HepG2 (cell line): ENCODE data around the gene NUP93. TPM values are rescaled to one million over a fixed set of nuclear protein-coding genes. Genes with fewer than 3 reads are reported as not detected.

Experiments
- CREB1 ChIP-seq, 2 experiments: fragments of 450-650 bp in 1 of 2; IDR thresholded peaks; 2 replicates each; pipeline ENCODE4 v1.6.1; 2016 to 2017; ENCODE audit warnings: control low read depth in 1 of 2, mild to moderate bottlenecking in 1 of 2, missing compliant biosample characterization in 1 of 2, missing genetic modification characterization in 1 of 2
- FOXO1 ChIP-seq: sonication (generic); formaldehyde crosslinking; IDR thresholded peaks from 2 replicates; pipeline ENCODE4 v1.4.0; 2020; ENCODE audit warnings: missing genetic modification reagents
- MAX ChIP-seq: IDR thresholded peaks from 2 replicates; pipeline ENCODE4 v1.6.1; 2012; ENCODE audit warnings: inconsistent platforms
- YEATS2 ChIP-seq: sonication (generic); formaldehyde crosslinking; IDR thresholded peaks from 2 replicates; pipeline ENCODE4 v1.4.0; 2020; ENCODE audit warnings: missing genetic modification reagents, borderline replicate concordance
- ZBTB42 ChIP-seq: sonication (generic); formaldehyde crosslinking; IDR thresholded peaks from 2 replicates; pipeline ENCODE4 v1.5.0; 2020; ENCODE audit warnings: mild to moderate bottlenecking, missing genetic modification reagents
- ZNF724P ChIP-seq: sonication (generic); formaldehyde crosslinking; IDR thresholded peaks from 2 replicates; pipeline ENCODE4 v1.8.0; 2022; ENCODE audit warnings: missing genetic modification reagents, borderline replicate concordance
- ZNF772 ChIP-seq: sonication (generic); formaldehyde crosslinking; IDR thresholded peaks from 2 replicates; pipeline ENCODE4 v1.5.0; 2020; ENCODE audit warnings: mild to moderate bottlenecking, missing genetic modification reagents
- polyA plus RNA-seq, 8 experiments: library from polyadenylated mRNA; depleted of rRNA in 3 of 8; stranded (reverse) in 7 of 8; unstranded in 1 of 8; fragments of >200 nt; fragmentation: Illumina TruSeq in 4 of 8; extraction: Trizol in 4 of 8; gene quantifications; 2 replicates each; pipeline versions ENCODE4 v1.2.1 to v1.2.3, GENCODE V29; 2011 to 2016; ENCODE audit warnings: low read depth in 4 of 8, missing spikeins in 1 of 8, mixed read lengths in 1 of 8; ENCODE audit not compliant: insufficient read depth in 1 of 8
- total RNA-seq, 5 experiments: library from RNA; depleted of rRNA; stranded (reverse); fragments of >200 nt; fragmentation: Illumina TruSeq; extraction: Trizol; gene quantifications; 2 replicates each; pipeline ENCODE4 v1.2.3, GENCODE V29; 2016; ENCODE audit warnings: low read depth in 1 of 5
- TF ChIP-seq, protein P1 (sequence below): fragments of 450-650 bp; IDR thresholded peaks from 2 replicates; pipeline ENCODE4 v1.6.1; 2017; ENCODE audit warnings: mild to moderate bottlenecking
- TF ChIP-seq, protein P2 (sequence below): IDR thresholded peaks from 2 replicates; pipeline ENCODE4 v1.6.1; 2012; ENCODE audit warnings: low read length, improper control_type of control experiment
- TF ChIP-seq, protein P3 (sequence below): sonication (generic); formaldehyde crosslinking; IDR thresholded peaks from 2 replicates; pipeline ENCODE4 v1.4.0; 2020; ENCODE audit warnings: missing genetic modification reagents, mild to moderate bottlenecking, borderline replicate concordance
- TF ChIP-seq, protein P4 (sequence below): sonication (generic); formaldehyde crosslinking; IDR thresholded peaks from 2 replicates; pipeline ENCODE4 v1.4.0; 2020; ENCODE audit warnings: mild to moderate bottlenecking, missing genetic modification reagents

The NUP93 gene
- total and polyA plus RNA-seq, 2 of the 13 experiments (the other 11 are each of a cell fraction or from before 2014, with no cell fraction given), result 58.5 to 140 TPM

GRCh38 chr16:56814537-56815432 lies 84.9 kb downstream of the NUP93 start (continued):
- TF ChIP-seq ZNF724P (CRISPR knock-in tag) (no peak), ZNF772 (CRISPR knock-in tag) (no peak), MAX (0 out of 2 replicates have a peak, but pooled peaks have one; percentile 0), FOXO1 (CRISPR knock-in tag) (peak; percentile 92; the same call in 1 of the 2 replicates), CREB1 (IDR thresholded peaks at IDR 0.05) (no peak), CREB1 (CRISPR knock-in tag; IDR thresholded peaks at IDR 0.05) (no peak; the same call in 1 of the 2 replicates), ZBTB42 (CRISPR knock-in tag) (no peak), YEATS2 (CRISPR knock-in tag) (no peak)
- TF ChIP-seq, protein P1, sequence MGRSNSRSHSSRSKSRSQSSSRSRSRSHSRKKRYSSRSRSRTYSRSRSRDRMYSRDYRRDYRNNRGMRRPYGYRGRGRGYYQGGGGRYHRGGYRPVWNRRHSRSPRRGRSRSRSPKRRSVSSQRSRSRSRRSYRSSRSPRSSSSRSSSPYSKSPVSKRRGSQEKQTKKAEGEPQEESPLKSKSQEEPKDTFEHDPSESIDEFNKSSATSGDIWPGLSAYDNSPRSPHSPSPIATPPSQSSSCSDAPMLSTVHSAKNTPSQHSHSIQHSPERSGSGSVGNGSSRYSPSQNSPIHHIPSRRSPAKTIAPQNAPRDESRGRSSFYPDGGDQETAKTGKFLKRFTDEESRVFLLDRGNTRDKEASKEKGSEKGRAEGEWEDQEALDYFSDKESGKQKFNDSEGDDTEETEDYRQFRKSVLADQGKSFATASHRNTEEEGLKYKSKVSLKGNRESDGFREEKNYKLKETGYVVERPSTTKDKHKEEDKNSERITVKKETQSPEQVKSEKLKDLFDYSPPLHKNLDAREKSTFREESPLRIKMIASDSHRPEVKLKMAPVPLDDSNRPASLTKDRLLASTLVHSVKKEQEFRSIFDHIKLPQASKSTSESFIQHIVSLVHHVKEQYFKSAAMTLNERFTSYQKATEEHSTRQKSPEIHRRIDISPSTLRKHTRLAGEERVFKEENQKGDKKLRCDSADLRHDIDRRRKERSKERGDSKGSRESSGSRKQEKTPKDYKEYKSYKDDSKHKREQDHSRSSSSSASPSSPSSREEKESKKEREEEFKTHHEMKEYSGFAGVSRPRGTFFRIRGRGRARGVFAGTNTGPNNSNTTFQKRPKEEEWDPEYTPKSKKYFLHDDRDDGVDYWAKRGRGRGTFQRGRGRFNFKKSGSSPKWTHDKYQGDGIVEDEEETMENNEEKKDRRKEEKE, result no peak
- TF ChIP-seq, protein P2, sequence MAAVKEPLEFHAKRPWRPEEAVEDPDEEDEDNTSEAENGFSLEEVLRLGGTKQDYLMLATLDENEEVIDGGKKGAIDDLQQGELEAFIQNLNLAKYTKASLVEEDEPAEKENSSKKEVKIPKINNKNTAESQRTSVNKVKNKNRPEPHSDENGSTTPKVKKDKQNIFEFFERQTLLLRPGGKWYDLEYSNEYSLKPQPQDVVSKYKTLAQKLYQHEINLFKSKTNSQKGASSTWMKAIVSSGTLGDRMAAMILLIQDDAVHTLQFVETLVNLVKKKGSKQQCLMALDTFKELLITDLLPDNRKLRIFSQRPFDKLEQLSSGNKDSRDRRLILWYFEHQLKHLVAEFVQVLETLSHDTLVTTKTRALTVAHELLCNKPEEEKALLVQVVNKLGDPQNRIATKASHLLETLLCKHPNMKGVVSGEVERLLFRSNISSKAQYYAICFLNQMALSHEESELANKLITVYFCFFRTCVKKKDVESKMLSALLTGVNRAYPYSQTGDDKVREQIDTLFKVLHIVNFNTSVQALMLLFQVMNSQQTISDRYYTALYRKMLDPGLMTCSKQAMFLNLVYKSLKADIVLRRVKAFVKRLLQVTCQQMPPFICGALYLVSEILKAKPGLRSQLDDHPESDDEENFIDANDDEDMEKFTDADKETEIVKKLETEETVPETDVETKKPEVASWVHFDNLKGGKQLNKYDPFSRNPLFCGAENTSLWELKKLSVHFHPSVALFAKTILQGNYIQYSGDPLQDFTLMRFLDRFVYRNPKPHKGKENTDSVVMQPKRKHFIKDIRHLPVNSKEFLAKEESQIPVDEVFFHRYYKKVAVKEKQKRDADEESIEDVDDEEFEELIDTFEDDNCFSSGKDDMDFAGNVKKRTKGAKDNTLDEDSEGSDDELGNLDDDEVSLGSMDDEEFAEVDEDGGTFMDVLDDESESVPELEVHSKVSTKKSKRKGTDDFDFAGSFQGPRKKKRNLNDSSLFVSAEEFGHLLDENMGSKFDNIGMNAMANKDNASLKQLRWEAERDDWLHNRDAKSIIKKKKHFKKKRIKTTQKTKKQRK, result no peak
- TF ChIP-seq, protein P3, sequence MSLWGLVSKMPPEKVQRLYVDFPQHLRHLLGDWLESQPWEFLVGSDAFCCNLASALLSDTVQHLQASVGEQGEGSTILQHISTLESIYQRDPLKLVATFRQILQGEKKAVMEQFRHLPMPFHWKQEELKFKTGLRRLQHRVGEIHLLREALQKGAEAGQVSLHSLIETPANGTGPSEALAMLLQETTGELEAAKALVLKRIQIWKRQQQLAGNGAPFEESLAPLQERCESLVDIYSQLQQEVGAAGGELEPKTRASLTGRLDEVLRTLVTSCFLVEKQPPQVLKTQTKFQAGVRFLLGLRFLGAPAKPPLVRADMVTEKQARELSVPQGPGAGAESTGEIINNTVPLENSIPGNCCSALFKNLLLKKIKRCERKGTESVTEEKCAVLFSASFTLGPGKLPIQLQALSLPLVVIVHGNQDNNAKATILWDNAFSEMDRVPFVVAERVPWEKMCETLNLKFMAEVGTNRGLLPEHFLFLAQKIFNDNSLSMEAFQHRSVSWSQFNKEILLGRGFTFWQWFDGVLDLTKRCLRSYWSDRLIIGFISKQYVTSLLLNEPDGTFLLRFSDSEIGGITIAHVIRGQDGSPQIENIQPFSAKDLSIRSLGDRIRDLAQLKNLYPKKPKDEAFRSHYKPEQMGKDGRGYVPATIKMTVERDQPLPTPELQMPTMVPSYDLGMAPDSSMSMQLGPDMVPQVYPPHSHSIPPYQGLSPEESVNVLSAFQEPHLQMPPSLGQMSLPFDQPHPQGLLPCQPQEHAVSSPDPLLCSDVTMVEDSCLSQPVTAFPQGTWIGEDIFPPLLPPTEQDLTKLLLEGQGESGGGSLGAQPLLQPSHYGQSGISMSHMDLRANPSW (CRISPR knock-in tag), result no peak
- TF ChIP-seq, protein P4, sequence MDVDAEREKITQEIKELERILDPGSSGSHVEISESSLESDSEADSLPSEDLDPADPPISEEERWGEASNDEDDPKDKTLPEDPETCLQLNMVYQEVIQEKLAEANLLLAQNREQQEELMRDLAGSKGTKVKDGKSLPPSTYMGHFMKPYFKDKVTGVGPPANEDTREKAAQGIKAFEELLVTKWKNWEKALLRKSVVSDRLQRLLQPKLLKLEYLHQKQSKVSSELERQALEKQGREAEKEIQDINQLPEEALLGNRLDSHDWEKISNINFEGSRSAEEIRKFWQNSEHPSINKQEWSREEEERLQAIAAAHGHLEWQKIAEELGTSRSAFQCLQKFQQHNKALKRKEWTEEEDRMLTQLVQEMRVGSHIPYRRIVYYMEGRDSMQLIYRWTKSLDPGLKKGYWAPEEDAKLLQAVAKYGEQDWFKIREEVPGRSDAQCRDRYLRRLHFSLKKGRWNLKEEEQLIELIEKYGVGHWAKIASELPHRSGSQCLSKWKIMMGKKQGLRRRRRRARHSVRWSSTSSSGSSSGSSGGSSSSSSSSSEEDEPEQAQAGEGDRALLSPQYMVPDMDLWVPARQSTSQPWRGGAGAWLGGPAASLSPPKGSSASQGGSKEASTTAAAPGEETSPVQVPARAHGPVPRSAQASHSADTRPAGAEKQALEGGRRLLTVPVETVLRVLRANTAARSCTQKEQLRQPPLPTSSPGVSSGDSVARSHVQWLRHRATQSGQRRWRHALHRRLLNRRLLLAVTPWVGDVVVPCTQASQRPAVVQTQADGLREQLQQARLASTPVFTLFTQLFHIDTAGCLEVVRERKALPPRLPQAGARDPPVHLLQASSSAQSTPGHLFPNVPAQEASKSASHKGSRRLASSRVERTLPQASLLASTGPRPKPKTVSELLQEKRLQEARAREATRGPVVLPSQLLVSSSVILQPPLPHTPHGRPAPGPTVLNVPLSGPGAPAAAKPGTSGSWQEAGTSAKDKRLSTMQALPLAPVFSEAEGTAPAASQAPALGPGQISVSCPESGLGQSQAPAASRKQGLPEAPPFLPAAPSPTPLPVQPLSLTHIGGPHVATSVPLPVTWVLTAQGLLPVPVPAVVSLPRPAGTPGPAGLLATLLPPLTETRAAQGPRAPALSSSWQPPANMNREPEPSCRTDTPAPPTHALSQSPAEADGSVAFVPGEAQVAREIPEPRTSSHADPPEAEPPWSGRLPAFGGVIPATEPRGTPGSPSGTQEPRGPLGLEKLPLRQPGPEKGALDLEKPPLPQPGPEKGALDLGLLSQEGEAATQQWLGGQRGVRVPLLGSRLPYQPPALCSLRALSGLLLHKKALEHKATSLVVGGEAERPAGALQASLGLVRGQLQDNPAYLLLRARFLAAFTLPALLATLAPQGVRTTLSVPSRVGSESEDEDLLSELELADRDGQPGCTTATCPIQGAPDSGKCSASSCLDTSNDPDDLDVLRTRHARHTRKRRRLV (CRISPR knock-in tag), result no peak
